Activated B cell treated with CpG ODN at 0.5 μM for 24 hours (primary cell): ENCODE data around the gene MLIP. TPM values are rescaled to one million over a fixed set of nuclear protein-coding genes. Genes with fewer than 3 reads are reported as not detected.

ENCODE experiments used
- ATAC-seq: fragments of 200-7000 bp; cut with Tn5 transposase; one replicate; pipeline ENCODE4 v1.10.0; 2021; ENCODE audit warnings: low read depth, mild to moderate bottlenecking, moderate library complexity
- CTCF ChIA-PET: fragments of 350-600 bp; sonication (Branson Sonifier 250); formaldehyde crosslinking; loops from one replicate; lab custom pipeline; 2021; ENCODE audit warnings: antibody characterized with exemption; lab: Charles Lee
- POLR2A ChIA-PET: fragments of 350-600 bp; sonication (Branson Sonifier 250); formaldehyde crosslinking; loops from one replicate; lab custom pipeline; 2021; ENCODE audit warnings: antibody characterized with exemption; lab: Charles Lee
- DNase-seq: peaks from one replicate; pipeline ENCODE4 v3.0.0; 2022
- H3K27ac Mint-ChIP-seq: one replicate; pipeline ENCODE4 v1.8.0; 2020; ENCODE audit warnings: mixed read lengths
- H3K27me3 Mint-ChIP-seq: one replicate; pipeline ENCODE4 v1.8.0; 2021; ENCODE audit warnings: mixed read lengths
- H3K36me3 Mint-ChIP-seq: one replicate; pipeline ENCODE4 v1.8.0; 2021; ENCODE audit warnings: low read depth, mixed read lengths
- H3K4me1 Mint-ChIP-seq: one replicate; pipeline ENCODE4 v1.8.0; 2021; ENCODE audit warnings: mixed read lengths
- H3K4me3 Mint-ChIP-seq: one replicate; pipeline ENCODE4 v1.8.0; 2020; ENCODE audit warnings: mild to moderate bottlenecking, mixed read lengths
- H3K9me3 Mint-ChIP-seq: one replicate; pipeline ENCODE4 v1.8.0; 2020; ENCODE audit warnings: mixed read lengths
- intact Hi-C: fragments of 100-400 bp; cut with micrococcal nuclease; formaldehyde crosslinking; loops from one replicate; pipeline ENCODE4 v1.15.1; 2024
- total RNA-seq: library from RNA; stranded (reverse); gene quantifications from 2 replicates; pipeline ENCODE4 v1.2.3, GENCODE V29; 2022
- TF ChIP-seq, protein P1 (sequence below): fragments of 200-600 bp; IDR thresholded peaks from one replicate; pipeline ENCODE4 v1.8.0; 2022; ENCODE audit warnings: antibody characterized with exemption, mild to moderate bottlenecking

Gene MLIP
- total RNA-seq, 1 donor from 2014 or later = not detected

DNA sequence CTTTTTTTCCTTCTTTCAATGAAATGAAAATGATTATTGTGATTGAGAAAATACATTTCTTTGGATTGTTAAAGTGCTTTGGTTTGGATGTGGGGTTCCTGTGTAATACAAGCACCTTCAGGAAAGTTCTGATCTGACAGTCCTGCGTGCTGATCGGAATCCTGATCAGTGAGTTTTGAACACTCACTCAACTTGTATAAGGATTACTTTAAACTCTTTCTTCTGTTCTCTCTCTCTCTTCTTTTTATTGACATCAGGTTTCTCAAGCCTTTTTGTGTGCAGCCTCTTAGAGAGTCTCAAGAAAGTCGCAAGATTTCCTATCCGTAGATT lies 197.7 kb downstream of the MLIP start:
- H3K27me3 Mint-ChIP-seq = no peaks in the 10 kb centered on the region
- TF ChIP-seq, protein P1, sequence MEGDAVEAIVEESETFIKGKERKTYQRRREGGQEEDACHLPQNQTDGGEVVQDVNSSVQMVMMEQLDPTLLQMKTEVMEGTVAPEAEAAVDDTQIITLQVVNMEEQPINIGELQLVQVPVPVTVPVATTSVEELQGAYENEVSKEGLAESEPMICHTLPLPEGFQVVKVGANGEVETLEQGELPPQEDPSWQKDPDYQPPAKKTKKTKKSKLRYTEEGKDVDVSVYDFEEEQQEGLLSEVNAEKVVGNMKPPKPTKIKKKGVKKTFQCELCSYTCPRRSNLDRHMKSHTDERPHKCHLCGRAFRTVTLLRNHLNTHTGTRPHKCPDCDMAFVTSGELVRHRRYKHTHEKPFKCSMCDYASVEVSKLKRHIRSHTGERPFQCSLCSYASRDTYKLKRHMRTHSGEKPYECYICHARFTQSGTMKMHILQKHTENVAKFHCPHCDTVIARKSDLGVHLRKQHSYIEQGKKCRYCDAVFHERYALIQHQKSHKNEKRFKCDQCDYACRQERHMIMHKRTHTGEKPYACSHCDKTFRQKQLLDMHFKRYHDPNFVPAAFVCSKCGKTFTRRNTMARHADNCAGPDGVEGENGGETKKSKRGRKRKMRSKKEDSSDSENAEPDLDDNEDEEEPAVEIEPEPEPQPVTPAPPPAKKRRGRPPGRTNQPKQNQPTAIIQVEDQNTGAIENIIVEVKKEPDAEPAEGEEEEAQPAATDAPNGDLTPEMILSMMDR = no peak
- ATAC-seq (no peak), DNase-seq (no peak)
- no peaks in the 10 kb centered on the region for H3K9me3 Mint-ChIP-seq
- H3K4me1 Mint-ChIP-seq = no peaks in the 10 kb centered on the region
- intact Hi-C loops = no loop called here
- ChIA-PET POLR2A (no interaction called here), CTCF (no interaction called here)
- no peak overlapping the region for H3K27ac Mint-ChIP-seq
- H3K36me3 Mint-ChIP-seq = no peaks in the 10 kb centered on the region
- no peak overlapping the region for H3K4me3 Mint-ChIP-seq

DNA sequence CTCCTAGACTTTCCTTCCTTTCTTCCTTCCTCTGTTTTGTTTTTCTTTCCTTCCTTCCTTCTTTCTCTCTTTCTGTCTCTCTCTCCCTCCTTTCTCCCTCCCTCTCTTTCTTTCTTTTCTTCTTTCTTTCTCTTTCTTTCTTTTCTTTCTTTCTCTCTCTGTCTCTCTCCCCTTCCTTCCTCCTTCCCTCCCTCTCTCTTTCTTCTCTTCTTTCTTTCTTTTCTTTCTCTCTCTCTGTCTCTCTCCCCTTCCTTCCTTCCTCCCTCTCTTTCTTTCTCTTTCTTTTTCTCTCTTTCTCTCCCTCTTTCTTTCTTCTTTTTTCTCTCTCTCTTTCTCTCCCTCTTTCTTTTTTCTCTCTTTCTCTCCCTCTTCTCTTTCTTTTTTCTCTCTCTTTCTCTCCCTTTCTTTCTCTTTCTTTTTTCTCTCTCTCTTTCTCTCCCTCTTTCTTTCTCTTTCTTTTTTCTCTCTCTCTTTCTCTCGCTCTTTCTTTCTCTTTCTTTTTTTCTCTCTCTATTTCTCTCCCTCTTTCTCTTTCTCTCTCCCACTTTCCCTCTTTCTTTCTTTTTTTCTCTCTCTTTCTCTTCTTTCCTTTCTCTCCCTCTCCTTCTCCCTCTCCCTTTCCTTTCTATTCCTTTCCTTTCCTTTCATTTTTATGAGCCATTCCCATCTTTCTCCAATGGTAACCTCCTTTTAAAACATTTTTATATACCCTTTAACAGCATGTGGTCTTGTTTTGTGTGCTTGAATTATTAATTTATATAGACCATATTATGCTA lies 199.3 kb downstream of the MLIP start:
- Mint-ChIP-seq H3K4me1 (no peaks in the 10 kb centered on the region), H3K27ac (no peak overlapping the region), H3K36me3 (no peaks in the 10 kb centered on the region), H3K4me3 (no peak overlapping the region), H3K9me3 (no peaks in the 10 kb centered on the region), H3K27me3 (no peaks in the 10 kb centered on the region)
- no peak for ATAC-seq
- DNase-seq = no peak
- ChIA-PET CTCF (no interaction called here), POLR2A (no interaction called here)
- intact Hi-C loops = no loop called here
- TF ChIP-seq, protein P1 = no peak

DNA sequence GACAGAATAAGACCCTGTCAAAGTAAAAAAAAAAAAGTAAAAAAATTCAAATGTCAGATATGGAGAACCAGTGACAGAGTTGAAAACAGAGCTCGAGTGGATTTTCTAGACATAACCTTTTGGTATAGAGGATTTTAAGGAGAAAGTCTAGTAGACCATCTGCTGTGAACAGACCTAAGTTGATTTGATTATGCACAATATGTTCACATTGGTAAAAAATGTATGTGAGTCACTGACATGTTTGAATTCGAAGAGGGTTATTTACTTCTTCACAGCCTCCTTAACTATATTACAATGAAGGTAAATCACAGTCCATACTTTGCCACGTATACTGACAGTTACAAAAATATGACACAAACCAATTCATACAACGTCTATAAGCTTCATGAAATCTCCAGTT lies 204.4 kb downstream of the MLIP start:
- TF ChIP-seq, protein P1 = no peak
- no peaks in the 10 kb centered on the region for H3K27me3 Mint-ChIP-seq
- no peak overlapping the region for H3K4me3 Mint-ChIP-seq
- intact Hi-C loops = no loop called here
- no peaks in the 10 kb centered on the region for H3K9me3 Mint-ChIP-seq
- H3K36me3 Mint-ChIP-seq = no peaks in the 10 kb centered on the region
- no peaks in the 10 kb centered on the region for H3K4me1 Mint-ChIP-seq
- H3K27ac Mint-ChIP-seq = no peak overlapping the region
- POLR2A ChIA-PET = no interaction called here
- no peak for DNase-seq
- ATAC-seq = no peak
- CTCF ChIA-PET = no interaction called here

Other genes with a start within 250 kb of the MLIP start
- not detected in 2 replicates for gene TINAG, start 197.0 kb downstream of the MLIP start, total RNA-seq